GM12864 (cell line): ENCODE data around the gene XRCC5.

Experiments used
- DNase-seq: peaks from one replicate; pipeline ENCODE4 v3.0.0-alpha.2; 2011; ENCODE audit warnings: low read depth
- H3K4me3 ChIP-seq: 2 replicates; pipeline ENCODE4 v1.5.1; 2011; ENCODE audit warnings: mild to moderate bottlenecking, low read depth, low read length, control low read depth
- CTCF ChIP-seq: IDR thresholded peaks from 2 replicates; pipeline ENCODE4 v1.5.1; 2011; ENCODE audit warnings: low read depth, mild to moderate bottlenecking, moderate library complexity, low read length, control low read depth, inconsistent platforms; ENCODE audit errors: missing control alignments

The XRCC5 gene

GRCh38 chr2:216243026-216243425 lies 133.9 kb downstream of the XRCC5 start:
- H3K4me3 ChIP-seq: no peak overlapping the region
- TF ChIP-seq CTCF: no peak
- DNase-seq: no peak

GRCh38 chr2:216245391-216245975 lies 136.3 kb downstream of the XRCC5 start:
- no peak for TF ChIP-seq CTCF
- H3K4me3 ChIP-seq: no peak overlapping the region
- no peak for DNase-seq

GRCh38 chr2:216246766-216247165 lies 137.6 kb downstream of the XRCC5 start:
- no peak overlapping the region for H3K4me3 ChIP-seq
- no peak for TF ChIP-seq CTCF
- no peak for DNase-seq
